HepG2 (cell line): Measurements from ENCODE around the gene RAB28. TPM values are rescaled to one million over a fixed set of nuclear protein-coding genes. Genes with fewer than 3 reads are reported as not detected.

Experiments
- ATAC-seq: fragments of 200-7000 bp; cut with Tn5 transposase; 3 replicates; pipeline ENCODE4 v1.9.1; 2020; ENCODE audit warnings: mild to moderate bottlenecking, moderate library complexity
- BruUV-seq: library from RNA; stranded (reverse); fragments of 400-500 nt; replicated peaks from 2 replicates; lab custom pipeline; 2021; lab: Mats Ljungman, UMichigan
- CTCF ChIA-PET: fragments of 300-600 bp; formaldehyde crosslinking; extraction: SDS; loops from one replicate; lab custom pipeline; 2021; ENCODE audit warnings: low total read pairs, inconsistent platforms, low intra/inter-chr PET ratio; lab: Yijun Ruan, JAX
- POLR2A ChIA-PET: fragments of 350-600 bp; sonication (Branson Sonifier 250); formaldehyde crosslinking; loops from one replicate; lab custom pipeline; 2020; ENCODE audit warnings: antibody characterized with exemption, inconsistent platforms; lab: Yijun Ruan, JAX
- DNase-seq: peaks from one replicate; pipeline ENCODE4 v3.0.0-alpha.2; 2015; ENCODE audit warnings: low spot score
- FAIRE-seq: peaks from 3 replicates; lab custom pipeline; 2011; peaks lifted over from hg19 to GRCh38; lab: Jason Lieb, UNC
- H2AFZ ChIP-seq: one replicate; pipeline ENCODE4 v1.6.1; 2011; ENCODE audit warnings: low read length, inconsistent platforms
- H3K27ac ChIP-seq: fragments of 300-600 bp; 3 replicates; pipeline ENCODE4 v1.8.0; 2011; ENCODE audit warnings: mixed run types, mild to moderate bottlenecking, mixed read lengths, low read length, inconsistent platforms; ENCODE audit not compliant: insufficient read depth; ENCODE audit errors: extremely low read length
- H3K27me3 ChIP-seq, 2 experiments: fragments of 200-600 bp in 1 of 2; 2 replicates in 1 of 2; 3 replicates in 1 of 2; pipeline versions ENCODE4 v1.6.0 to v1.8.0; 2011; ENCODE audit warnings: low read length in 2 of 2, mild to moderate bottlenecking in 2 of 2, moderate library complexity in 2 of 2, inconsistent platforms in 1 of 2; ENCODE audit not compliant: insufficient read depth in 2 of 2, control insufficient read depth in 1 of 2
- H3K36me3 ChIP-seq, 2 experiments: fragments of 200-600 bp in 1 of 2; replicated peaks in 1 of 2; 2 replicates in 1 of 2; 3 replicates in 1 of 2; pipeline versions ENCODE4 v1.5.1 to v1.8.0; 2011; ENCODE audit warnings: low read length in 2 of 2, inconsistent platforms in 1 of 2; ENCODE audit not compliant: insufficient read depth in 2 of 2, control insufficient read depth in 1 of 2
- H3K4me1 ChIP-seq: 2 replicates; pipeline ENCODE4 v1.5.1; 2012; ENCODE audit warnings: low read length, inconsistent platforms; ENCODE audit not compliant: insufficient read depth
- H3K4me2 ChIP-seq: 2 replicates; pipeline ENCODE4 v1.6.0; 2011; ENCODE audit warnings: low read depth, low read length, inconsistent platforms
- H3K4me3 ChIP-seq, 3 experiments: fragments of 200-600 bp in 1 of 3; sonication (generic), shearing (Covaris generic) in 1 of 3; replicated peaks in 1 of 3; 2 replicates each; pipeline ENCODE4 v1.5.1; 2011 to 2016; ENCODE audit warnings: low read length in 3 of 3, inconsistent platforms in 2 of 3, low read depth in 2 of 3, mild to moderate bottlenecking in 2 of 3, control low read depth in 1 of 3, mixed read lengths in 1 of 3; ENCODE audit not compliant: insufficient read depth in 1 of 3
- H3K79me2 ChIP-seq: one replicate; pipeline ENCODE4 v1.6.1; 2011; ENCODE audit warnings: low read length, inconsistent platforms; ENCODE audit not compliant: insufficient read depth
- H3K9ac ChIP-seq: 2 replicates; pipeline ENCODE4 v1.6.0; 2011; ENCODE audit warnings: mild to moderate bottlenecking, low read depth, low read length, inconsistent platforms; ENCODE audit not compliant: insufficient read depth
- H3K9me3 ChIP-seq: 2 replicates; pipeline ENCODE4 v1.5.1; 2012; ENCODE audit warnings: mild to moderate bottlenecking, low read length
- H4K20me1 ChIP-seq: 2 replicates; pipeline ENCODE4 v1.6.0; 2011; ENCODE audit warnings: inconsistent platforms, mild to moderate bottlenecking, low read length, moderate library complexity; ENCODE audit not compliant: insufficient read depth
- ADNP ChIP-seq: sonication (generic); formaldehyde crosslinking; IDR thresholded peaks from 2 replicates; pipeline ENCODE4 v1.4.0; 2020; ENCODE audit warnings: missing genetic modification reagents
- AGO1 ChIP-seq: fragments of 200-400 bp; formaldehyde crosslinking; IDR thresholded peaks from 2 replicates; pipeline ENCODE4 v1.6.1; 2017; ENCODE audit warnings: mild to moderate bottlenecking, low read depth, low read length, moderate library complexity; ENCODE audit not compliant: poor library complexity, severe bottlenecking
- ATF7 ChIP-seq, 2 experiments: fragments of 450-650 bp in 1 of 2; sonication (generic) in 1 of 2; formaldehyde crosslinking in 1 of 2; IDR thresholded peaks; 2 replicates each; pipeline versions ENCODE4 v1.4.0 to v1.6.1; 2016 to 2020; ENCODE audit warnings: antibody characterized with exemption in 1 of 2, mild to moderate bottlenecking in 1 of 2, missing genetic modification reagents in 1 of 2
- HHEX ChIP-seq: IDR thresholded peaks from 2 replicates; pipeline ENCODE4 v1.6.1; 2016; ENCODE audit warnings: control low read depth
- MYNN ChIP-seq: sonication (generic); formaldehyde crosslinking; IDR thresholded peaks from 2 replicates; pipeline ENCODE4 v1.4.0; 2020; ENCODE audit warnings: mild to moderate bottlenecking, low read depth, missing genetic modification reagents
- TBP ChIP-seq: sonication (generic); formaldehyde crosslinking; IDR thresholded peaks from 2 replicates; pipeline ENCODE4 v1.5.0; 2020; ENCODE audit warnings: missing genetic modification reagents
- THAP11 ChIP-seq: IDR thresholded peaks from 2 replicates; pipeline ENCODE4 v1.6.1; 2016; ENCODE audit warnings: missing biosample characterization, missing genetic modification reagents
- ZBTB7B ChIP-seq: sonication (generic); formaldehyde crosslinking; IDR thresholded peaks from 2 replicates; pipeline ENCODE4 v1.4.0; 2020; ENCODE audit warnings: missing genetic modification reagents
- ZNF44 ChIP-seq: sonication (generic); formaldehyde crosslinking; IDR thresholded peaks from 2 replicates; pipeline ENCODE4 v1.5.1; 2020; ENCODE audit warnings: mild to moderate bottlenecking, missing genetic modification reagents
- ZNF652 ChIP-seq: IDR thresholded peaks from 2 replicates; pipeline ENCODE4 v1.6.1; 2016; ENCODE audit warnings: low read depth, borderline replicate concordance
- WGBS: methylation state at CpG from one replicate; pipeline ENCODE4 v1.1.6; 2017; ENCODE audit warnings: low lambda C conversion rate; 5-methylcytosine and 5-hydroxymethylcytosine counted together
- in situ Hi-C: cut with HindIII; loops from 2 replicates; pipeline ENCODE4 v1.10.0; 2017; ENCODE audit warnings: low pct_unique_long_range_greater_than_20kb; ENCODE audit not compliant: extremely low pct_ligation_motif_present
- intact Hi-C: fragments of 100-400 bp; cut with micrococcal nuclease; formaldehyde crosslinking; loops from one replicate; pipeline ENCODE4 v1.10.0; 2022; ENCODE audit not compliant: unreplicated experiment
- polyA plus RNA-seq, 8 experiments: library from polyadenylated mRNA; depleted of rRNA in 3 of 8; stranded (reverse) in 7 of 8; unstranded in 1 of 8; fragments of >200 nt; fragmentation: Illumina TruSeq in 4 of 8; extraction: Trizol in 4 of 8; gene quantifications; 2 replicates each; pipeline versions ENCODE4 v1.2.1 to v1.2.3, GENCODE V29; 2011 to 2016; ENCODE audit warnings: low read depth in 4 of 8, missing spikeins in 1 of 8, mixed read lengths in 1 of 8; ENCODE audit not compliant: insufficient read depth in 1 of 8
- total RNA-seq, 5 experiments: library from RNA; depleted of rRNA; stranded (reverse); fragments of >200 nt; fragmentation: Illumina TruSeq; extraction: Trizol; gene quantifications; 2 replicates each; pipeline ENCODE4 v1.2.3, GENCODE V29; 2016; ENCODE audit warnings: low read depth in 1 of 5
- TF ChIP-seq, protein P1 (sequence below): sonication (generic); formaldehyde crosslinking; IDR thresholded peaks from 2 replicates; pipeline ENCODE4 v1.8.1; 2023; ENCODE audit warnings: mild to moderate bottlenecking, inconsistent platforms, moderate library complexity, missing genetic modification reagents, borderline replicate concordance

The RAB28 gene
- total and polyA plus RNA-seq, 2 of the 13 experiments (the other 11 are each of a cell fraction or from before 2014, with no cell fraction given), result 11.8 to 18.2 TPM

- no peaks in the 10 kb centered on the region for H4K20me1 ChIP-seq
- no peaks in the 10 kb centered on the region for H3K27me3 ChIP-seq
- intact Hi-C loops (no loop called here), in situ Hi-C loops (no loop called here)
- WGBS, result 94% methylated on average over 3 of the region's 3 CpGs
- no peaks in the 10 kb centered on the region for H3K79me2 ChIP-seq
- H3K27ac ChIP-seq, result no peak overlapping the region
- H3K4me3 ChIP-seq, result no peak overlapping the region
- no peak for FAIRE-seq
- ChIA-PET POLR2A (no interaction called here), CTCF (no interaction called here)
- H3K9me3 ChIP-seq, result no peaks in the 10 kb centered on the region
- no TSS peak for BruUV-seq
- peaks cover 9% of the 10 kb centered on the region; the same call in 1 of the 2 replicates for H3K4me1 ChIP-seq
- DNase-seq, result no peak
- no peak overlapping the region for H2AFZ ChIP-seq
- no peak overlapping the region for H3K9ac ChIP-seq
- H3K36me3 ChIP-seq, result no peaks in the 10 kb centered on the region
- no peak for ATAC-seq
- H3K4me2 ChIP-seq, result no peak overlapping the region
- TF ChIP-seq ZNF652 (CRISPR knock-in tag), result no peak
- TF ChIP-seq ADNP (CRISPR knock-in tag), result no peak
- no peak for TF ChIP-seq ATF7 (IDR thresholded peaks at IDR 0.05)
- TF ChIP-seq ATF7 (CRISPR knock-in tag; IDR thresholded peaks at IDR 0.05), result no peak
- no peak for TF ChIP-seq MYNN (CRISPR knock-in tag)
- no peak for TF ChIP-seq ZBTB7B (CRISPR knock-in tag)
- TF ChIP-seq AGO1, result no peak
- no peak for TF ChIP-seq TBP
- no peak for TF ChIP-seq THAP11 (CRISPR knock-in tag)
- no peak for TF ChIP-seq HHEX (CRISPR knock-in tag)
- TF ChIP-seq ZNF44 (CRISPR knock-in tag), result no peak
- TF ChIP-seq, protein P1, sequence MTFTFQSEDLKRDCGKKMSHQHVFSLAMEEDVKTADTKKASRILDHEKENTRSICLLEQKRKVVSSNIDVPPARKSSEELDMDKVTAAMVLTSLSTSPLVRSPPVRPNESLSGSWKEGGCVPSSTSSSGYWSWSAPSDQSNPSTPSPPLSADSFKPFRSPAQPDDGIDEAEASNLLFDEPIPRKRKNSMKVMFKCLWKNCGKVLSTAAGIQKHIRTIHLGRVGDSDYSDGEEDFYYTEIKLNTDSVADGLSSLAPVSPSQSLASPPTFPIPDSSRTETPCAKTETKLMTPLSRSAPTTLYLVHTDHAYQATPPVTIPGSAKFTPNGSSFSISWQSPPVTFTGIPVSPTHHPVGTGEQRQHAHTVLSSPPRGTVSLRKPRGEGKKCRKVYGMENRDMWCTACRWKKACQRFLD (CRISPR knock-in tag), result no peak
Observed at GRCh38 chr4:13323921-13324320, 160.2 kb downstream of the RAB28 start.
